Thoracic aorta (tissue), 2 donors: Measurements from ENCODE around the gene POLR3GL. TPM values are rescaled to one million over a fixed set of nuclear protein-coding genes. Genes with fewer than 3 reads are reported as not detected.

Source experiments
- ATAC-seq: fragments of 150-250 bp; one replicate; pipeline ENCODE4 v1.8.0; 2017; ENCODE audit warnings: low read depth; ENCODE audit not compliant: insufficient number of reproducible peaks, low FRiP score
- DNase-seq: peaks from one replicate; pipeline ENCODE4 v3.0.0-alpha.2; 2020; ENCODE audit warnings: low spot score
- H3K27ac ChIP-seq, 2 donors: fragments of 200-600 bp; sonication (generic); 1 replicate in 1 of 2; 2 replicates in 1 of 2; pipeline ENCODE4 v1.5.1; 2016; ENCODE audit warnings: mild to moderate bottlenecking in 2 of 2, moderate library complexity in 2 of 2
- H3K27me3 ChIP-seq: fragments of 200-600 bp; sonication (generic); replicated peaks from 2 replicates; pipeline ENCODE4 v1.6.0; 2016; ENCODE audit warnings: mild to moderate bottlenecking; ENCODE audit not compliant: insufficient read depth
- H3K36me3 ChIP-seq: fragments of 200-600 bp; sonication (generic); one replicate; pipeline ENCODE4 v1.5.1; 2016
- H3K4me1 ChIP-seq, 2 donors: fragments of 200-600 bp; sonication (generic); 1 replicate in 1 of 2; 2 replicates in 1 of 2; pipeline versions ENCODE4 v1.5.1 to v1.6.0; 2016; ENCODE audit warnings: low read depth in 2 of 2, mild to moderate bottlenecking in 1 of 2; ENCODE audit not compliant: control insufficient read depth in 1 of 2
- H3K4me3 ChIP-seq: fragments of 200-600 bp; sonication (generic); 2 replicates; pipeline ENCODE4 v1.5.1; 2016; ENCODE audit warnings: mild to moderate bottlenecking
- H3K9me3 ChIP-seq: fragments of 200-600 bp; sonication (generic); 2 replicates; pipeline ENCODE4 v1.5.1; 2016
- total RNA-seq, 2 donors: library from RNA; depleted of rRNA; stranded (reverse); fragments of >200 nt; gene quantifications; one replicate each; pipeline versions ENCODE4 v1.1.0 to v1.2.3, GENCODE V29; 2016
- TF ChIP-seq, protein P1 (sequence below): fragments of 200-600 bp; sonication (generic); IDR thresholded peaks from one replicate; pipeline ENCODE4 v1.5.1; 2019; ENCODE audit warnings: antibody characterized with exemption

The POLR3GL gene
- total RNA-seq, 2 donors from 2014 or later, result 16.9 TPM

DNA sequence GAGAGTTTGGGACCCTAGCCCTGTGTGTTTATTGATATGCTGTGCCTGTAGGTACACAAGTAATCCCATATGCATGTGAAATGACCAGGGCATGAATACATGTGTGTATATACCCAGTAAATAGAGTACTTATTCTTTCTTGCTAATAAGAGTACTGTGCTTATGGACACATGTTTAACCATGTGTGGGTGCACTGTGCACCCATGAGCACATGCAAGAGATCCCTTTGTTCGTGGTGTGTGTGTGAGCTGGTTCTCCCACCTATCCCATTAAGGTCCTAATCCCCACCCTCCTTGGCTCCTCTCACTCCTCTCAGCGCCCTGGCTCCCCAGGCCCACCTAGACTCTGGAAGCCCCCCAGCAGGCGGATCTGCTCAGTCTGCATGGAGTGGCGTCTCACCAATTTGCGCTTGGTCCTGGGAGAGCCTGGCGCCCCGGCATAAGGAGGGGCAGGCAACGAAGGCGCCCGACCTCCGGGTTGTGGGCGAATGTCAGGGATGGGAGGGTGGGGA, 4.5 kb upstream of the POLR3GL start:
- peaks cover 32 to 51% of the 10 kb centered on the region in 2 donors for H3K4me1 ChIP-seq
- TF ChIP-seq, protein P1, sequence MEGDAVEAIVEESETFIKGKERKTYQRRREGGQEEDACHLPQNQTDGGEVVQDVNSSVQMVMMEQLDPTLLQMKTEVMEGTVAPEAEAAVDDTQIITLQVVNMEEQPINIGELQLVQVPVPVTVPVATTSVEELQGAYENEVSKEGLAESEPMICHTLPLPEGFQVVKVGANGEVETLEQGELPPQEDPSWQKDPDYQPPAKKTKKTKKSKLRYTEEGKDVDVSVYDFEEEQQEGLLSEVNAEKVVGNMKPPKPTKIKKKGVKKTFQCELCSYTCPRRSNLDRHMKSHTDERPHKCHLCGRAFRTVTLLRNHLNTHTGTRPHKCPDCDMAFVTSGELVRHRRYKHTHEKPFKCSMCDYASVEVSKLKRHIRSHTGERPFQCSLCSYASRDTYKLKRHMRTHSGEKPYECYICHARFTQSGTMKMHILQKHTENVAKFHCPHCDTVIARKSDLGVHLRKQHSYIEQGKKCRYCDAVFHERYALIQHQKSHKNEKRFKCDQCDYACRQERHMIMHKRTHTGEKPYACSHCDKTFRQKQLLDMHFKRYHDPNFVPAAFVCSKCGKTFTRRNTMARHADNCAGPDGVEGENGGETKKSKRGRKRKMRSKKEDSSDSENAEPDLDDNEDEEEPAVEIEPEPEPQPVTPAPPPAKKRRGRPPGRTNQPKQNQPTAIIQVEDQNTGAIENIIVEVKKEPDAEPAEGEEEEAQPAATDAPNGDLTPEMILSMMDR, result no peak
- ATAC-seq (no peak), DNase-seq (no peak)
- H3K27me3 ChIP-seq, result no peaks in the 10 kb centered on the region
- H3K36me3 ChIP-seq, result no peaks in the 10 kb centered on the region
- H3K27ac ChIP-seq, result peak overlapping the region; percentile 93 to 96
- no peaks in the 10 kb centered on the region for H3K9me3 ChIP-seq
- peak overlapping the region; percentile 92 for H3K4me3 ChIP-seq

DNA sequence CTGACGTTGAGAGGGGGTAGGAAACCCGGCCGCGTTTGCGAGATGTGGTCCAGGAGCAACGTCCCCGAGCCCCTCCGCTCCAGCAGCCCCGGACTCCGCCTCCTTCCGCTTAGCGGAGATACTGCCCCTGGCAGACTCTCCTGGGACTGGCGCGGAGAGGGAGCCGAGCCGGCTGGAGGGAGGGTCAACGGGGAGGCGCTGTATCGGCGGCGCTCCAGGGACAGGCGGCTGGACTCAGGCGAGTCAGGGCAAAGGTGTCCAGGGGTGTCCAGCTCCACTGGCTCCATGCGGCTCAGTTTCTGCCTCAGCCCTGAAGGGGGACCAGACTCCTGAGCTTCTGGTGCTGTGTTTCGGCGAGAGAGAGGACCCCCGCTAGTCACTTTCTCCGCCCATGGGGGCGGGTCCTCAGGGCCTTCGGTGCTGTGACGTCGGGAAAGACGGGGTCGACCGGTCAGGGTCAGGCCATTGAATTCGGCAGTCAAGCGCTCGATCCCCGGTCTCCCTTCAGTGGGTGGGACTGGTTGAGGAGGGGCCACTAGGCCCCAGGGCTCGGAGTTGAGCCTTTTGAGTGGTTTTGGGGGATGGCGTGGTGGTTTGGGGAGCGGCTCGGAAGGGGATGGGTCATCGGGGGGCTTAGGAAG, 3.9 kb upstream of the POLR3GL start:
- TF ChIP-seq, protein P1, result peak; percentile 19
- ATAC-seq (no peak), DNase-seq (peak; percentile 33)
- Histone ChIP-seq H3K27ac (peak overlapping the region; percentile 93 to 96), H3K4me3 (peak overlapping the region; percentile 92), H3K9me3 (no peaks in the 10 kb centered on the region), H3K36me3 (no peaks in the 10 kb centered on the region), H3K4me1 (peaks cover 32 to 51% of the 10 kb centered on the region in 2 donors), H3K27me3 (no peaks in the 10 kb centered on the region)

DNA sequence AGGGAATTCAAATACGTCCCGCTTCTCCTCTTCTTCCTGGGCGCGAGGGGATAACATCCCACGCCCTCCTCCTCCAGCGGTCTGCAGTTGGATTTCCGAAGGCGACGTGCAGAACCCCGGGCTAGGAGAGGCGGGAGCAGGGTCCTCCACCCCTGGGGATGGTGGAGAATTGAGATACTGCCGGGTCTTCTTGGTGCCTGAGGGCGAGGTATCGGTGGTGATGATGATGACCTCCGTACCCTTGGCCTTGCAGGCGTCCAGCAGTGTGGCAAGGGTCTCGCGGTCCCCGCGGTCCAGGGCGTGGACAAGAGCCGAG, 3.4 kb upstream of the POLR3GL start:
- Histone ChIP-seq H3K27ac (peak overlapping the region; percentile 93 to 96), H3K4me3 (peak overlapping the region; percentile 92), H3K36me3 (no peaks in the 10 kb centered on the region), H3K27me3 (no peaks in the 10 kb centered on the region), H3K4me1 (peaks cover 28 to 49% of the 10 kb centered on the region in 2 donors), H3K9me3 (no peaks in the 10 kb centered on the region)
- DNase-seq (no peak), ATAC-seq (no peak)
- TF ChIP-seq, protein P1, result no peak

DNA sequence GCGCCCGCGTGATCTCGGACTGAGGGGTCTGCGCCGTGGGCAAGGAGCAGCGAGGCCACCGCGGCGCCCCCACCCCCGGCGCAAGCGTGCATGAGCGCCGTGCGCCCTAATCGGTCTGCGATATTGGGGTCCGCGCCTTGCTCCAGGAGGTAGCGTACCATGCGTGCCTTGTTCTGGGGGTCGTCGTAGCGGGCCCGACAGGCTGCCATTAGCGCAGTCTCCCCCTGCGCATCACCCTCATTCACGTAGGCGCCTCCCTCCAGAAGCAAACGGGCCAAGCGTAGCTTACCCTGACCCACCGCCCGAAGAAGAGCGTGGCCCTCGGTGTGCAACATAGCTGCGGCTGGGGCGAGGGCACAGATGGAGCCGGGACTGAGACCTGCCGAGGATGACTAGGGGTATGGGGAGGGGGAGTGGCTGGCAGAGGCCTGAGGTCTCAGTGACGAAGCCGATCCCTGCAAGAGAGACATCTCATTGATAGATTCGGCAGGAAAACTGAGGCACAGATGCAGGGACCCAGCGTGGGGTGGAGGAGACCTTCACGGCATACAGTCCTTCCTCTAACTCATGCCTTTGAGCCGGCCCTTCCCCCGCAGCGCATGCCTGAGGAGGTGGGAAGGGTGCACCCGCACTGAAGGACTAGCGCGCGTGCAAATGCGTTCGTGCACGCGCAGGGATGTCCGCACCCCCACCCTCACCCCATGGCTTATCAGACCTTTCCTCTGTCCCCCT, 2.9 kb upstream of the POLR3GL start:
- Histone ChIP-seq H3K27me3 (no peaks in the 10 kb centered on the region), H3K36me3 (no peaks in the 10 kb centered on the region), H3K9me3 (no peaks in the 10 kb centered on the region), H3K4me3 (peak overlapping the region; percentile 92), H3K4me1 (peaks cover 23 to 47% of the 10 kb centered on the region in 2 donors), H3K27ac (peak overlapping the region; percentile 93 to 96)
- ATAC-seq (no peak), DNase-seq (no peak)
- TF ChIP-seq, protein P1, result no peak
